IMR-90 (cell line): ENCODE measurements around the gene TERB1. TPM values are rescaled to one million over a fixed set of nuclear protein-coding genes. Genes with fewer than 3 reads are reported as not detected.

Experiments
- ATAC-seq: fragments of 200-7000 bp; cut with Tn5 transposase; 2 replicates; pipeline ENCODE4 v1.9.1; 2020; ENCODE audit warnings: low read depth, mild to moderate bottlenecking, moderate library complexity
- BruUV-seq: library from RNA; stranded (reverse); fragments of 400-500 nt; replicated peaks from 2 replicates; lab custom pipeline; 2021; lab: Mats Ljungman, UMichigan
- CTCF ChIA-PET: fragments of 300-600 bp; formaldehyde crosslinking; extraction: SDS; loops from one replicate; lab custom pipeline; 2021; ENCODE audit warnings: antibody characterized with exemption; lab: Yijun Ruan, JAX
- POLR2A ChIA-PET: fragments of 300-600 bp; sonication (Branson Sonifier 250); formaldehyde crosslinking; loops from one replicate; lab custom pipeline; 2022; ENCODE audit warnings: antibody characterized with exemption; ENCODE audit not compliant: unreplicated experiment; lab: Charles Lee
- DNase-seq: peaks from one replicate; pipeline ENCODE4 v3.0.0; 2013
- H2AFZ ChIP-seq: replicated peaks from 2 replicates; pipeline ENCODE3; 2013; ENCODE audit warnings: low read length, mild to moderate bottlenecking; ENCODE audit not compliant: poor library complexity
- H2AK5ac ChIP-seq: 2 replicates; pipeline ENCODE4 v1.6.1; 2013; ENCODE audit warnings: low read depth, low read length, inconsistent platforms
- H2AK9ac ChIP-seq: replicated peaks from 2 replicates; pipeline ENCODE3; 2013; ENCODE audit warnings: mild to moderate bottlenecking, low read depth, low read length, moderate library complexity; ENCODE audit not compliant: poor library complexity
- H2BK120ac ChIP-seq: 2 replicates; pipeline ENCODE4 v1.6.1; 2013; ENCODE audit warnings: low read depth, low read length, inconsistent platforms
- H2BK15ac ChIP-seq: 3 replicates; pipeline ENCODE4 v1.6.1; 2013; ENCODE audit warnings: low read depth, low read length, inconsistent platforms
- H2BK20ac ChIP-seq: 2 replicates; pipeline ENCODE4 v1.6.1; 2013; ENCODE audit warnings: low read depth, mild to moderate bottlenecking, inconsistent platforms, low read length, moderate library complexity
- H2BK5ac ChIP-seq: 2 replicates; pipeline ENCODE4 v1.6.1; 2013; ENCODE audit warnings: mild to moderate bottlenecking, low read depth, low read length, inconsistent platforms; ENCODE audit not compliant: poor library complexity, severe bottlenecking
- H3K14ac ChIP-seq: replicated peaks from 2 replicates; pipeline ENCODE4 v1.6.1; 2013; ENCODE audit warnings: low read depth, low read length, inconsistent platforms
- H3K18ac ChIP-seq: 2 replicates; pipeline ENCODE4 v1.6.1; 2013; ENCODE audit warnings: low read depth, low read length, control low read depth
- H3K23ac ChIP-seq: 2 replicates; pipeline ENCODE4 v1.6.1; 2013; ENCODE audit warnings: low read depth, low read length, inconsistent platforms
- H3K27ac ChIP-seq: 2 replicates; pipeline ENCODE4 v1.5.1; 2013; ENCODE audit warnings: mild to moderate bottlenecking, control low read depth, low read length; ENCODE audit not compliant: insufficient read depth
- H3K27me3 ChIP-seq: 2 replicates; pipeline ENCODE4 v1.6.1; 2013; ENCODE audit warnings: low read length; ENCODE audit not compliant: control insufficient read depth, insufficient read depth
- H3K36me3 ChIP-seq: 2 replicates; pipeline ENCODE4 v1.6.1; 2013; ENCODE audit warnings: low read length, mixed read lengths; ENCODE audit not compliant: control insufficient read depth, insufficient read depth
- H3K4ac ChIP-seq: 2 replicates; pipeline ENCODE4 v1.6.1; 2013; ENCODE audit warnings: low read depth, low read length, inconsistent platforms
- H3K4me1 ChIP-seq: 2 replicates; pipeline ENCODE4 v1.6.1; 2013; ENCODE audit warnings: low read length, mixed read lengths; ENCODE audit not compliant: control insufficient read depth, insufficient read depth
- H3K4me2 ChIP-seq: 2 replicates; pipeline ENCODE4 v1.6.1; 2013; ENCODE audit warnings: low read depth, mild to moderate bottlenecking, control low read depth, low read length, moderate library complexity
- H3K4me3 ChIP-seq: 2 replicates; pipeline ENCODE4 v1.5.1; 2013; ENCODE audit warnings: low read depth, mild to moderate bottlenecking, control low read depth, low read length, moderate library complexity; ENCODE audit not compliant: insufficient read depth
- H3K56ac ChIP-seq: 2 replicates; pipeline ENCODE4 v1.6.1; 2013; ENCODE audit warnings: low read length, inconsistent platforms; ENCODE audit not compliant: insufficient read depth; ENCODE audit errors: extremely low read depth
- H3K79me1 ChIP-seq, 2 experiments: 2 replicates each; pipeline ENCODE4 v1.6.1; 2013; ENCODE audit warnings: low read length in 2 of 2, inconsistent platforms in 1 of 2, low read depth in 1 of 2
- H3K9ac ChIP-seq: 2 replicates; pipeline ENCODE4 v1.6.1; 2013; ENCODE audit warnings: low read depth, low read length, control low read depth
- H3K9me1 ChIP-seq: 2 replicates; pipeline ENCODE4 v1.6.1; 2013; ENCODE audit warnings: low read length, inconsistent platforms; ENCODE audit not compliant: insufficient read depth
- H3K9me3 ChIP-seq: 2 replicates; pipeline ENCODE4 v1.6.1; 2013; ENCODE audit warnings: low read length; ENCODE audit not compliant: control insufficient read depth, insufficient read depth
- H4K20me1 ChIP-seq: 2 replicates; pipeline ENCODE4 v1.6.1; 2013; ENCODE audit warnings: low read length, inconsistent platforms; ENCODE audit not compliant: insufficient read depth
- H4K5ac ChIP-seq: 2 replicates; pipeline ENCODE4 v1.6.1; 2013; ENCODE audit warnings: mild to moderate bottlenecking, low read depth, low read length, control low read depth
- H4K8ac ChIP-seq, 2 experiments: 2 replicates each; pipeline ENCODE4 v1.6.1; 2013; ENCODE audit warnings: low read depth in 2 of 2, low read length in 2 of 2, control low read depth in 1 of 2, inconsistent platforms in 1 of 2
- H4K91ac ChIP-seq: 2 replicates; pipeline ENCODE4 v1.6.1; 2013; ENCODE audit warnings: low read depth, low read length, inconsistent platforms; ENCODE audit not compliant: insufficient read depth
- BHLHE40 ChIP-seq: fragments of 150-350 bp; IDR thresholded peaks from 2 replicates; pipeline ENCODE4 v1.6.1; 2016; ENCODE audit warnings: mild to moderate bottlenecking, low read depth, low read length
- MAFK ChIP-seq: IDR thresholded peaks from 2 replicates; pipeline ENCODE4 v1.6.1; 2012; ENCODE audit warnings: low read depth, low read length, improper control_type of control experiment
- MXI1 ChIP-seq: IDR thresholded peaks from 2 replicates; pipeline ENCODE4 v1.6.1; 2012; ENCODE audit warnings: low read depth, mild to moderate bottlenecking, low read length, moderate library complexity, borderline replicate concordance
- RCOR1 ChIP-seq: IDR thresholded peaks from 2 replicates; pipeline ENCODE4 v1.6.1; 2012; ENCODE audit warnings: mild to moderate bottlenecking, low read length, improper control_type of control experiment; ENCODE audit not compliant: insufficient replicate concordance
- WGBS, 2 experiments: methylation state at CpG; one replicate each; pipeline versions ENCODE4 v1.1.5 to v1.1.7; 2013; ENCODE audit warnings: missing lambda C conversion rate in 2 of 2; ENCODE audit not compliant: insufficient read length in 1 of 2; ENCODE audit errors: extremely low coverage in 2 of 2; 5-methylcytosine and 5-hydroxymethylcytosine counted together
- dilution Hi-C: fragments of 300-500 bp; cut with HindIII; formaldehyde crosslinking; loops from one replicate; pipeline ENCODE4 v1.14.3; 2018; ENCODE audit warnings: low sequenced_read_pairs; ENCODE audit not compliant: unreplicated experiment
- in situ Hi-C: fragments of 300-500 bp; cut with MboI; formaldehyde crosslinking; loops from 3 replicates; pipeline ENCODE4 v1.14.3; 2019; ENCODE audit warnings: low sequenced_read_pairs, inconsistent platforms, mixed read lengths
- intact Hi-C: fragments of 100-400 bp; cut with micrococcal nuclease; formaldehyde crosslinking; loops from 2 replicates; pipeline ENCODE4 v1.10.0; 2022
- polyA plus RNA-seq, 3 experiments: library from polyadenylated mRNA; depleted of rRNA; stranded (reverse); fragments of >200 nt; gene quantifications; 2 replicates each; pipeline ENCODE4 v1.2.3, GENCODE V29; 2012; ENCODE audit warnings: low replicate concordance in 1 of 3
- total RNA-seq: library from RNA; depleted of rRNA; stranded (reverse); fragments of >200 nt; gene quantifications from 2 replicates; pipeline ENCODE4 v1.2.3, GENCODE V29; 2012

Gene TERB1
- total and polyA plus RNA-seq, 2 of the 4 experiments (the other 2 are of a cell fraction) = not detected

DNA sequence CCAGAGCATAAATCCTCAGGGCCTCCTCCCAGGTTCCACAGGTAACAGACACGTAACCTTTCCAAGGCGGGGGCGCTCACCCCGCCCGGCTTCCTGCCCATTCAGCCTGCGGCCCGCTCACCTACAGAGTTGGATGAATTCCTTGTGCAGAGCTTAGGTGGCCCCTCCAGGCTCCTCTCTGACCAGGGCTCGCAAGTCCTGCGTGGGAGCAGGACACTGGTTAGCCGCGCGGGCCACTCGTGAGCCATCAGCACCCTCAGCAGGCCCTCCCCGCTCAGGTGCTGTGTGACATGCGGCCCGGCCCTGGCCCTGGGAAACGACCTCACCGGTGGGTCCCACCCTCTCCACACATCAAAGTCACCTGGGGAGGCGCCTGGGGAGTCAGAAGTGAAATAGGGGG is 528 bp downstream of the TERB1 start:
- no peaks in the 10 kb centered on the region for H3K9me3 ChIP-seq
- no peak overlapping the region for H3K14ac ChIP-seq
- no peak overlapping the region for H3K4ac ChIP-seq
- no peaks in the 10 kb centered on the region for H3K27me3 ChIP-seq
- H3K4me3 ChIP-seq = no peak overlapping the region
- in situ Hi-C loops = no loop called here
- H4K8ac ChIP-seq = no peak overlapping the region
- no peak overlapping the region for H2BK120ac ChIP-seq
- DNase-seq (no peak), ATAC-seq (no peak)
- TF ChIP-seq BHLHE40 (no peak), RCOR1 (no peak), MXI1 (no peak), MAFK (no peak)
- H3K9me1 ChIP-seq = no peaks in the 10 kb centered on the region
- H3K18ac ChIP-seq = no peak overlapping the region
- H3K56ac ChIP-seq = no peak overlapping the region
- dilution Hi-C loops = no loop called here
- no peak overlapping the region for H3K27ac ChIP-seq
- H3K79me1 ChIP-seq = no peaks in the 10 kb centered on the region
- BruUV-seq = no TSS peak
- ChIA-PET CTCF (no interaction called here), POLR2A (no interaction called here)
- H3K9ac ChIP-seq = no peak overlapping the region
- no peak overlapping the region for H2AFZ ChIP-seq
- H3K23ac ChIP-seq = no peak overlapping the region
- H2BK15ac ChIP-seq = no peak overlapping the region
- no peak overlapping the region for H3K4me2 ChIP-seq
- H2AK5ac ChIP-seq = no peak overlapping the region
- no peak overlapping the region for H4K91ac ChIP-seq
- H4K5ac ChIP-seq = no peak overlapping the region
- peaks cover 19% of the 10 kb centered on the region for H3K36me3 ChIP-seq
- H2BK5ac ChIP-seq = no peak overlapping the region
- H4K20me1 ChIP-seq = no peaks in the 10 kb centered on the region; the same call in 1 of the 2 replicates
- no peak overlapping the region for H2BK20ac ChIP-seq
- H3K4me1 ChIP-seq = no peaks in the 10 kb centered on the region
- WGBS, 2 experiments = 97% methylated on average over 9 of the region's 19 CpGs; no CpG with 5 or more reads in 1 of the 2 experiments
- no peak overlapping the region for H2AK9ac ChIP-seq
- intact Hi-C loops = no loop called here
